HL-60/S4 treated with retinoic acid at 250 ng/mL for 4 days and 3 days (cell line): ENCODE results near the gene TBCK.

Source experiments
- in situ Hi-C: fragments of 300-500 bp; cut with MboI; formaldehyde crosslinking; loops from 2 replicates; pipeline ENCODE4 v1.7.0; 2022; ENCODE audit warnings: low sequenced_read_pairs

Gene TBCK

GRCh38 chr4:106315968-106316772 is at the start of gene TBCK, which contains the start of gene AIMP1:
TBCK (minus strand) TSS chr4:106316209; CDS start chr4:106308960, 7,249 bp downstream.
AIMP1 (plus strand) TSS chr4:106316550; CDS start chr4:106325010, 8,460 bp downstream.
- in situ Hi-C loops, result no loop called here

GRCh38 chr4:106365613-106366012 is 49.6 kb upstream of the TBCK start:
- in situ Hi-C loops, result no loop called here

- in situ Hi-C loops, result no loop called here
Observed at GRCh38 chr4:106364282-106364681, 48.3 kb upstream of the TBCK start.

GRCh38 chr4:106362086-106362825 is 46.2 kb upstream of the TBCK start:
- in situ Hi-C loops, result no loop called here

GRCh38 chr4:106358899-106359298 is 42.9 kb upstream of the TBCK start:
- in situ Hi-C loops, result no loop called here

- in situ Hi-C loops, result no loop called here
Observed at GRCh38 chr4:106355193-106355592, 39.2 kb upstream of the TBCK start.

GRCh38 chr4:106353786-106354185 is 37.8 kb upstream of the TBCK start:
- in situ Hi-C loops, result no loop called here

GRCh38 chr4:106351016-106351415 is 35.0 kb upstream of the TBCK start:
- in situ Hi-C loops, result no loop called here

- in situ Hi-C loops, result no loop called here
Observed at GRCh38 chr4:106347167-106347566, 31.2 kb upstream of the TBCK start.

GRCh38 chr4:106344647-106344970 is 28.6 kb upstream of the TBCK start:
- in situ Hi-C loops, result no loop called here

GRCh38 chr4:106343865-106344646 is 28.0 kb upstream of the TBCK start:
- in situ Hi-C loops, result no loop called here

- in situ Hi-C loops, result no loop called here
Observed at GRCh38 chr4:106340774-106341173, 24.8 kb upstream of the TBCK start.

- in situ Hi-C loops, result no loop called here
Observed at GRCh38 chr4:106339431-106339830, 23.4 kb upstream of the TBCK start.

- in situ Hi-C loops, result no loop called here
Observed at GRCh38 chr4:106338671-106339070, 22.7 kb upstream of the TBCK start.

GRCh38 chr4:106337916-106338315 is 21.9 kb upstream of the TBCK start:
- in situ Hi-C loops, result no loop called here

- in situ Hi-C loops, result no loop called here
Observed at GRCh38 chr4:106336618-106337017, 20.6 kb upstream of the TBCK start.

- in situ Hi-C loops, result no loop called here
Observed at GRCh38 chr4:106334741-106335470, 18.9 kb upstream of the TBCK start.

- in situ Hi-C loops, result no loop called here
Observed at GRCh38 chr4:106333186-106333585, 17.2 kb upstream of the TBCK start.

GRCh38 chr4:106329041-106329618 is 13.1 kb upstream of the TBCK start:
- in situ Hi-C loops, result no loop called here

- in situ Hi-C loops, result no loop called here
Observed at GRCh38 chr4:106325800-106326199, 9.8 kb upstream of the TBCK start.
